ENCODE measurements around the gene CLEC16A. TPM values are rescaled to one million over a fixed set of nuclear protein-coding genes. Genes with fewer than 3 reads are reported as not detected.

CLEC16A gene
- total and polyA plus RNA-seq, 2 donors (not counting 1 experiment from before 2014, with no cell fraction given), result 21.9 to 79.5 TPM

DNA sequence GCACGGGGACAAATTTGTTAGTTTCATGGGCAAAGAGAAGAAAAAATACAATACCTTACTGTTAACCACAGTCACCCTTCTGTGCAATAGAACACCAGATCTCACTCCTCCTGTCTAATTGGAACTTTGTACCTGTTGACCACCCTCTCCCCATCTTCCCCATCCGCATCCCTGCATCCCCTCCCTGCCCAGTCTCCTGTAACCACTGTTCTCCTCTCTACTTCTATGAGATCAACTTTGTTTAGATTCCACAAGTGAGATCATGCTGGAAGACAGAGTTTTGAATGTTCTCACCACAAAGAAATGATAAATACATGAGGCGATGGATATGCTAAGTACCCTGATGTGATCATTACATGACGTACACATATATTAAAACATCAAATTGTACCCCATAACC lies 47.7 kb downstream of the CLEC16A start:
- ChIA-PET CTCF (interaction anchor here (1.1 kb wide), 1 partner anchor 9 kb away, joined by 3 read pairs; no protein-coding TSS in a partner anchor), POLR2A (no interaction called here)
- TF ChIP-seq, protein P1, sequence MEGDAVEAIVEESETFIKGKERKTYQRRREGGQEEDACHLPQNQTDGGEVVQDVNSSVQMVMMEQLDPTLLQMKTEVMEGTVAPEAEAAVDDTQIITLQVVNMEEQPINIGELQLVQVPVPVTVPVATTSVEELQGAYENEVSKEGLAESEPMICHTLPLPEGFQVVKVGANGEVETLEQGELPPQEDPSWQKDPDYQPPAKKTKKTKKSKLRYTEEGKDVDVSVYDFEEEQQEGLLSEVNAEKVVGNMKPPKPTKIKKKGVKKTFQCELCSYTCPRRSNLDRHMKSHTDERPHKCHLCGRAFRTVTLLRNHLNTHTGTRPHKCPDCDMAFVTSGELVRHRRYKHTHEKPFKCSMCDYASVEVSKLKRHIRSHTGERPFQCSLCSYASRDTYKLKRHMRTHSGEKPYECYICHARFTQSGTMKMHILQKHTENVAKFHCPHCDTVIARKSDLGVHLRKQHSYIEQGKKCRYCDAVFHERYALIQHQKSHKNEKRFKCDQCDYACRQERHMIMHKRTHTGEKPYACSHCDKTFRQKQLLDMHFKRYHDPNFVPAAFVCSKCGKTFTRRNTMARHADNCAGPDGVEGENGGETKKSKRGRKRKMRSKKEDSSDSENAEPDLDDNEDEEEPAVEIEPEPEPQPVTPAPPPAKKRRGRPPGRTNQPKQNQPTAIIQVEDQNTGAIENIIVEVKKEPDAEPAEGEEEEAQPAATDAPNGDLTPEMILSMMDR (IDR thresholded peaks at IDR 0.05), result no peak
- no peak for TF ChIP-seq EZH2 (IDR thresholded peaks at IDR 0.05; ENCODE audit: borderline replicate concordance, insufficient read depth, low read depth, low read length, poor library complexity, severe bottlenecking)
- 100% methylated on average over 1 of the region's 4 CpGs for WGBS (ENCODE audit: insufficient coverage)
- Histone ChIP-seq H3K4me1 (ENCODE audit: control insufficient read depth in 2 of 2, insufficient read depth in 2 of 2, low read length in 2 of 2) (peaks cover 4 to 5% of the 10 kb centered on the region in 2 donors), H4K20me1 (ENCODE audit: control insufficient read depth, insufficient read depth, low read length, poor library complexity, severe bottlenecking) (peaks cover 20% of the 10 kb centered on the region), H3K9me3 (ENCODE audit: control extremely low read depth in 1 of 3, control insufficient read depth in 2 of 3, insufficient read depth in 1 of 3, low read length in 2 of 3) (no peaks in the 10 kb centered on the region), H3K4me2 (replicated peaks; ENCODE audit: low read depth, low read length, poor library complexity, severe bottlenecking) (no peak overlapping the region), H3K79me2 (ENCODE audit: control insufficient read depth, insufficient read depth, low read length) (peaks cover 34% of the 10 kb centered on the region), H3K36me3 (replicated peaks in 1 of 2; ENCODE audit: control extremely low read depth in 1 of 2, control insufficient read depth in 1 of 2, extremely low read depth in 1 of 2, insufficient read depth in 2 of 2, low read length in 1 of 2) (peaks cover 3 to 73% of the 10 kb centered on the region in 2 experiments), H3K9ac (ENCODE audit: low read length) (no peak overlapping the region), H3K27me3 (replicated peaks in 1 of 4; ENCODE audit: control extremely low read depth in 1 of 4, control insufficient read depth in 3 of 4, insufficient read depth in 4 of 4, low read length in 3 of 4) (no peaks in the 10 kb centered on the region), H2AFZ (ENCODE audit: insufficient read depth, low read depth, low read length, poor library complexity, severe bottlenecking) (no peak overlapping the region), H3K4me3 (ENCODE audit: control extremely low read depth in 1 of 5, extremely low read depth in 1 of 5, insufficient read depth in 1 of 5, low read depth in 2 of 5, low read length in 4 of 5) (no peak overlapping the region), H3K27ac (ENCODE audit: low read length in 2 of 2) (no peak overlapping the region)
- peaks cover 15% of the 10 kb centered on the region for H3K4me1 Mint-ChIP-seq
- no peak overlapping the region for H3K4me3 Mint-ChIP-seq
- intact Hi-C loops (cut with micrococcal nuclease), result no loop called here
- no peaks in the 10 kb centered on the region for H3K27me3 Mint-ChIP-seq
- no peaks in the 10 kb centered on the region for H3K9me3 Mint-ChIP-seq (ENCODE audit: insufficient read depth)
- H3K27ac Mint-ChIP-seq, result no peak overlapping the region
- no peak for ATAC-seq (ENCODE audit: low read depth)
- no peak for DNase-seq

DNA sequence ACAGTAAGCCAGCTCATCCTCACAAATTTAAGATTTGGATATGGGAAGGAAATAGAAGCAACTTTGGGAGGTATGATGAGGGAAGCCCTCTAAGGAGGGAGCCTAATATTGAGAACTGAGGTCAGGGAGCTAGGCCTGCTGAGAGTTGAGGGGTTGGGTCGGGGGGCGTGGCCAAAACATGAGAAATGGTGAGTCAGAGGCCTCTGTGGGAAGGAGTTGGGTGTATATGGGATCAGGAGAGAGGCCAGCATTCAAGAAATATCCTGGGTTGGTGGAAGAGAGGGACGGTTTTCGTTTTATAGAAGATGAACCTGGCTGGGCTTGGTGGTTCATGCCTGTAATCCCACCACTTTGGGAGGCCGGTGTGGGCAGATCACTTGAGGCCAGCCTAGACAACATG lies 48.4 kb downstream of the CLEC16A start:
- POLR2A ChIA-PET, result no interaction called here
- Histone ChIP-seq H3K27ac (ENCODE audit: low read length in 2 of 2) (no peak overlapping the region), H3K79me2 (ENCODE audit: control insufficient read depth, insufficient read depth, low read length) (peaks cover 28% of the 10 kb centered on the region), H3K9me3 (ENCODE audit: control extremely low read depth in 1 of 3, control insufficient read depth in 2 of 3, insufficient read depth in 1 of 3, low read length in 2 of 3) (no peaks in the 10 kb centered on the region), H3K9ac (ENCODE audit: low read length) (no peak overlapping the region), H4K20me1 (ENCODE audit: control insufficient read depth, insufficient read depth, low read length, poor library complexity, severe bottlenecking) (peaks cover 15% of the 10 kb centered on the region), H3K36me3 (replicated peaks in 1 of 2; ENCODE audit: control extremely low read depth in 1 of 2, control insufficient read depth in 1 of 2, extremely low read depth in 1 of 2, insufficient read depth in 2 of 2, low read length in 1 of 2) (peaks cover 0 to 75% of the 10 kb centered on the region in 2 experiments), H3K4me1 (ENCODE audit: control insufficient read depth in 2 of 2, insufficient read depth in 2 of 2, low read length in 2 of 2) (no peaks in the 10 kb centered on the region), H2AFZ (ENCODE audit: insufficient read depth, low read depth, low read length, poor library complexity, severe bottlenecking) (no peak overlapping the region), H3K4me2 (replicated peaks; ENCODE audit: low read depth, low read length, poor library complexity, severe bottlenecking) (no peak overlapping the region), H3K4me3 (ENCODE audit: control extremely low read depth in 1 of 5, extremely low read depth in 1 of 5, insufficient read depth in 1 of 5, low read depth in 2 of 5, low read length in 4 of 5) (no peak overlapping the region), H3K27me3 (replicated peaks in 1 of 4; ENCODE audit: control extremely low read depth in 1 of 4, control insufficient read depth in 3 of 4, insufficient read depth in 4 of 4, low read length in 3 of 4) (no peaks in the 10 kb centered on the region)
- H3K27ac Mint-ChIP-seq, result no peak overlapping the region
- intact Hi-C loops (cut with micrococcal nuclease), result no loop called here
- H3K9me3 Mint-ChIP-seq (ENCODE audit: insufficient read depth), result no peaks in the 10 kb centered on the region
- H3K27me3 Mint-ChIP-seq, result no peaks in the 10 kb centered on the region
- no peak for DNase-seq
- WGBS (ENCODE audit: insufficient coverage), result 94% methylated on average over 5 of the region's 5 CpGs
- TF ChIP-seq EZH2 (IDR thresholded peaks at IDR 0.05; ENCODE audit: borderline replicate concordance, insufficient read depth, low read depth, low read length, poor library complexity, severe bottlenecking), result no peak
- TF ChIP-seq, protein P1 (IDR thresholded peaks at IDR 0.05), result no peak
- H3K4me3 Mint-ChIP-seq, result no peak overlapping the region
- no peak for ATAC-seq (ENCODE audit: low read depth)
- CTCF ChIA-PET, result interaction anchor here (0.9 to 1.1 kb wide), 2 partner anchors 9 to 361 kb away, joined by 3 read pairs; no protein-coding TSS in a partner anchor
- H3K4me1 Mint-ChIP-seq, result peaks cover 8% of the 10 kb centered on the region
